SK-N-SH (cell line): ENCODE measurements around the gene DUS2.

Source experiments
- CTCF ChIP-seq: fragments of 200-600 bp; sonication (generic); IDR thresholded peaks from 2 replicates; pipeline ENCODE4 v1.6.1; 2017; ENCODE audit warnings: antibody characterized with exemption, mild to moderate bottlenecking, moderate library complexity
- MAX ChIP-seq: IDR thresholded peaks from 2 replicates; pipeline ENCODE4 v1.4.0; 2012; ENCODE audit warnings: low read depth
- MXI1 ChIP-seq: IDR thresholded peaks from 2 replicates; pipeline ENCODE4 v1.6.1; 2012; ENCODE audit warnings: mild to moderate bottlenecking, low read depth, low read length, improper control_type of control experiment
- SIN3A ChIP-seq: IDR thresholded peaks from 2 replicates; pipeline ENCODE4 v1.6.1; 2012; ENCODE audit warnings: low read depth, mild to moderate bottlenecking, low read length, moderate library complexity, borderline replicate concordance
- ZBTB33 ChIP-seq: IDR thresholded peaks from 2 replicates; pipeline ENCODE4 v1.4.0; 2012; ENCODE audit warnings: low read depth, borderline replicate concordance

GRCh38 chr16:67996666-67997065 lies 26.4 kb upstream of the DUS2 start:
- TF ChIP-seq ZBTB33 (no peak), CTCF (no peak), SIN3A (no peak), MXI1 (no peak), MAX (no peak)
